MM.1S (cell line): ENCODE measurements around the gene AICDA.

Experiments used
- CTCF ChIP-seq: fragments of 300-600 bp; sonication (generic); IDR thresholded peaks from 2 replicates; pipeline ENCODE4 v1.5.1; 2016; ENCODE audit warnings: antibody characterized with exemption, low read length, mixed read lengths
- EZH2phosphoT487 ChIP-seq: fragments of 300-600 bp; sonication (generic); IDR thresholded peaks from 2 replicates; pipeline ENCODE4 v1.6.1; 2018; ENCODE audit warnings: antibody characterized with exemption, low read length

- TF ChIP-seq EZH2phosphoT487: no peak
- no peak for TF ChIP-seq CTCF
Measured at GRCh38 chr12:8615206-8615605, 2.5 kb upstream of the AICDA start.
